Muscle of leg (tissue), 11 donors: Measurements from ENCODE around the gene CAMTA1. TPM values are rescaled to one million over a fixed set of nuclear protein-coding genes. Genes with fewer than 3 reads are reported as not detected.

Experiments
- DNase-seq: peaks from one replicate; pipeline ENCODE4 v3.0.0; 2013
- H3K27ac ChIP-seq: one replicate; pipeline ENCODE4 v1.5.1; 2013; ENCODE audit warnings: mild to moderate bottlenecking, low read length, control low read depth
- H3K27me3 ChIP-seq: one replicate; pipeline ENCODE4 v1.6.1; 2013; ENCODE audit warnings: low read length; ENCODE audit not compliant: control insufficient read depth, insufficient read depth
- H3K36me3 ChIP-seq: one replicate; pipeline ENCODE4 v1.6.1; 2013; ENCODE audit warnings: low read length; ENCODE audit not compliant: control insufficient read depth, insufficient read depth
- H3K4me1 ChIP-seq: one replicate; pipeline ENCODE4 v1.6.1; 2013; ENCODE audit warnings: low read length; ENCODE audit not compliant: control insufficient read depth, insufficient read depth
- H3K4me3 ChIP-seq: one replicate; pipeline ENCODE4 v1.5.1; 2013; ENCODE audit warnings: low read length, control low read depth
- H3K9me3 ChIP-seq: replicated peaks from 2 replicates; pipeline ENCODE4 v1.6.1; 2013; ENCODE audit warnings: low read depth, low read length; ENCODE audit not compliant: control insufficient read depth
- WGBS: methylation state at CpG from one replicate; pipeline ENCODE4 v1.1.5; 2013; ENCODE audit warnings: missing lambda C conversion rate; ENCODE audit not compliant: insufficient coverage; 5-methylcytosine and 5-hydroxymethylcytosine counted together
- polyA plus RNA-seq, 8 donors: library from polyadenylated mRNA; unstranded; fragments of 120-200 nt; gene quantifications; one replicate each; pipeline versions ENCODE4 v1.2.1 to v1.2.3, GENCODE V29; 2013; ENCODE audit warnings: inconsistent platforms in 1 of 8, low replicate concordance in 1 of 8; ENCODE audit not compliant: insufficient read length in 8 of 8, insufficient read depth in 1 of 8
- total RNA-seq: library from RNA; stranded (reverse); fragments of 120-200 nt; gene quantifications from one replicate; pipeline ENCODE4 v1.2.4, GENCODE V29; 2013

CAMTA1 gene
- total and polyA plus RNA-seq, 9 donors: 36.4 to 56.4 (median 47.7) TPM

- DNase-seq: no peak
- Histone ChIP-seq H3K36me3 (no peaks in the 10 kb centered on the region), H3K27me3 (peaks cover 10% of the 10 kb centered on the region), H3K27ac (no peak overlapping the region), H3K4me3 (no peak overlapping the region), H3K9me3 (peaks cover 14% of the 10 kb centered on the region), H3K4me1 (peaks cover 54% of the 10 kb centered on the region)
- 89% methylated on average over 4 of the region's 6 CpGs for WGBS
Observed at GRCh38 chr1:7295946-7296345, 510.7 kb downstream of the CAMTA1 start.

- no peak overlapping the region for H3K27ac ChIP-seq
- H3K9me3 ChIP-seq: peaks cover 14% of the 10 kb centered on the region
- H3K36me3 ChIP-seq: no peaks in the 10 kb centered on the region
- no peak for DNase-seq
- H3K4me3 ChIP-seq: no peak overlapping the region
- H3K27me3 ChIP-seq: peaks cover 16% of the 10 kb centered on the region
- H3K4me1 ChIP-seq: peaks cover 51% of the 10 kb centered on the region
Observed at GRCh38 chr1:7296968-7297367, 511.7 kb downstream of the CAMTA1 start.

GRCh38 chr1:7298145-7298544, 512.9 kb downstream of the CAMTA1 start:
- peak; percentile 35 for DNase-seq
- Histone ChIP-seq H3K27ac (no peak overlapping the region), H3K36me3 (no peaks in the 10 kb centered on the region), H3K27me3 (peaks cover 16% of the 10 kb centered on the region), H3K4me3 (no peak overlapping the region), H3K4me1 (peaks cover 39% of the 10 kb centered on the region), H3K9me3 (peaks cover 14% of the 10 kb centered on the region)
- 57% methylated on average over 1 of the region's 4 CpGs for WGBS

GRCh38 chr1:7298749-7299151, 513.5 kb downstream of the CAMTA1 start:
- 37% methylated on average over 2 of the region's 4 CpGs for WGBS
- Histone ChIP-seq H3K9me3 (peaks cover 14% of the 10 kb centered on the region), H3K4me3 (no peak overlapping the region), H3K27ac (no peak overlapping the region), H3K36me3 (no peaks in the 10 kb centered on the region), H3K27me3 (peaks cover 16% of the 10 kb centered on the region), H3K4me1 (peaks cover 33% of the 10 kb centered on the region)
- peak; percentile 47 for DNase-seq

- H3K27me3 ChIP-seq: peaks cover 10% of the 10 kb centered on the region
- no peaks in the 10 kb centered on the region for H3K36me3 ChIP-seq
- peaks cover 27% of the 10 kb centered on the region for H3K4me1 ChIP-seq
- DNase-seq: peak; percentile 93
- peak overlapping the region; percentile 31 for H3K27ac ChIP-seq
- WGBS: 0% methylated on average over 2 of the region's 8 CpGs
- peaks cover 14% of the 10 kb centered on the region for H3K9me3 ChIP-seq
- H3K4me3 ChIP-seq: no peak overlapping the region
Observed at GRCh38 chr1:7299329-7299799, 514.1 kb downstream of the CAMTA1 start.

GRCh38 chr1:7299994-7300393, 514.7 kb downstream of the CAMTA1 start:
- H3K27me3 ChIP-seq: peaks cover 10% of the 10 kb centered on the region
- H3K36me3 ChIP-seq: no peaks in the 10 kb centered on the region
- peaks cover 14% of the 10 kb centered on the region for H3K9me3 ChIP-seq
- H3K4me1 ChIP-seq: peaks cover 27% of the 10 kb centered on the region
- peak overlapping the region; percentile 31 for H3K27ac ChIP-seq
- no peak overlapping the region for H3K4me3 ChIP-seq
- peak; percentile 56 for DNase-seq
- 30% methylated on average over 1 of the region's 2 CpGs for WGBS

- no peaks in the 10 kb centered on the region for H3K36me3 ChIP-seq
- DNase-seq: no peak
- H3K4me3 ChIP-seq: no peak overlapping the region
- no peak overlapping the region for H3K27ac ChIP-seq
- H3K4me1 ChIP-seq: peaks cover 27% of the 10 kb centered on the region
- H3K9me3 ChIP-seq: peaks cover 12% of the 10 kb centered on the region
- H3K27me3 ChIP-seq: peaks cover 6% of the 10 kb centered on the region
- 61% methylated on average over 5 of the region's 10 CpGs for WGBS
Observed at GRCh38 chr1:7300893-7301663, 515.8 kb downstream of the CAMTA1 start.

GRCh38 chr1:7301664-7301981, 516.4 kb downstream of the CAMTA1 start:
- peaks cover 27% of the 10 kb centered on the region for H3K4me1 ChIP-seq
- peaks cover 7% of the 10 kb centered on the region for H3K9me3 ChIP-seq
- peak; percentile 11 for DNase-seq
- no peak overlapping the region for H3K27ac ChIP-seq
- peaks cover 6% of the 10 kb centered on the region for H3K27me3 ChIP-seq
- H3K4me3 ChIP-seq: no peak overlapping the region
- H3K36me3 ChIP-seq: no peaks in the 10 kb centered on the region
- 54% methylated on average over 5 of the region's 7 CpGs for WGBS

GRCh38 chr1:7302126-7302525, 516.9 kb downstream of the CAMTA1 start:
- Histone ChIP-seq H3K9me3 (peaks cover 2% of the 10 kb centered on the region), H3K27me3 (peaks cover 6% of the 10 kb centered on the region), H3K36me3 (no peaks in the 10 kb centered on the region), H3K27ac (no peak overlapping the region), H3K4me1 (peaks cover 27% of the 10 kb centered on the region), H3K4me3 (no peak overlapping the region)
- no peak for DNase-seq
- WGBS: 35% methylated on average over 3 of the region's 6 CpGs

GRCh38 chr1:7302873-7303272, 517.6 kb downstream of the CAMTA1 start:
- Histone ChIP-seq H3K36me3 (no peaks in the 10 kb centered on the region), H3K27me3 (peaks cover 6% of the 10 kb centered on the region), H3K4me3 (no peak overlapping the region), H3K9me3 (peaks cover 2% of the 10 kb centered on the region), H3K27ac (no peak overlapping the region), H3K4me1 (peaks cover 27% of the 10 kb centered on the region)
- DNase-seq: no peak
- WGBS: 50% methylated on average over 2 of the region's 5 CpGs
